H1 (cell line): ENCODE measurements around the gene COL2A1.

Experiments used
- EZH2 ChIP-seq: fragments of 200-600 bp; sonication (generic); IDR thresholded peaks from 2 replicates; pipeline ENCODE4 v1.7.1; 2012; ENCODE audit warnings: low read depth, mild to moderate bottlenecking, moderate library complexity, low read length, inconsistent platforms; ENCODE audit not compliant: severe bottlenecking
- POLR2A ChIP-seq, 2 experiments: IDR thresholded peaks; 1 replicate in 1 of 2; 2 replicates in 1 of 2; pipeline ENCODE4 v1.6.1; 2011; ENCODE audit warnings: low read depth in 2 of 2, low read length in 2 of 2, mild to moderate bottlenecking in 2 of 2; ENCODE audit errors: control extremely low read depth in 1 of 2
- RFX5 ChIP-seq: IDR thresholded peaks from 2 replicates; pipeline ENCODE4 v1.6.1; 2011; ENCODE audit warnings: low read depth, low read length, improper control_type of control experiment, borderline replicate concordance
- SRF ChIP-seq: IDR thresholded peaks from 2 replicates; pipeline ENCODE4 v1.6.1; 2011; ENCODE audit warnings: mild to moderate bottlenecking, low read depth, low read length, moderate library complexity
- TAF1 ChIP-seq: IDR thresholded peaks from 2 replicates; pipeline ENCODE4 v1.6.1; 2011; ENCODE audit warnings: mild to moderate bottlenecking, low read depth, low read length
- TF ChIP-seq, protein P1 (sequence below), 3 experiments: IDR thresholded peaks; 1 replicate in 2 of 3; 2 replicates in 1 of 3; pipeline versions ENCODE4 v1.5.1 to v1.6.1; 2011; ENCODE audit warnings: low read length in 3 of 3, mild to moderate bottlenecking in 3 of 3, inconsistent platforms in 2 of 3, low read depth in 1 of 3, moderate library complexity in 1 of 3; ENCODE audit not compliant: insufficient read depth in 1 of 3; ENCODE audit errors: control extremely low read depth in 1 of 3
- TF ChIP-seq, protein P2 (sequence below): IDR thresholded peaks from 2 replicates; pipeline ENCODE4 v1.6.1; 2012; ENCODE audit warnings: inconsistent platforms
- TF ChIP-seq, protein P3 (sequence below): IDR thresholded peaks from 2 replicates; pipeline ENCODE4 v1.6.1; 2011; ENCODE audit warnings: low read length, improper control_type of control experiment

- TF ChIP-seq RFX5 (no peak), TAF1 (no peak), POLR2A (IDR thresholded peaks at IDR 0.05; ENCODE audit: control extremely low read depth in 1 of 2, low read depth in 2 of 2, low read length in 2 of 2) (no peak), EZH2 (no peak), SRF (no peak)
- TF ChIP-seq, protein P1, sequence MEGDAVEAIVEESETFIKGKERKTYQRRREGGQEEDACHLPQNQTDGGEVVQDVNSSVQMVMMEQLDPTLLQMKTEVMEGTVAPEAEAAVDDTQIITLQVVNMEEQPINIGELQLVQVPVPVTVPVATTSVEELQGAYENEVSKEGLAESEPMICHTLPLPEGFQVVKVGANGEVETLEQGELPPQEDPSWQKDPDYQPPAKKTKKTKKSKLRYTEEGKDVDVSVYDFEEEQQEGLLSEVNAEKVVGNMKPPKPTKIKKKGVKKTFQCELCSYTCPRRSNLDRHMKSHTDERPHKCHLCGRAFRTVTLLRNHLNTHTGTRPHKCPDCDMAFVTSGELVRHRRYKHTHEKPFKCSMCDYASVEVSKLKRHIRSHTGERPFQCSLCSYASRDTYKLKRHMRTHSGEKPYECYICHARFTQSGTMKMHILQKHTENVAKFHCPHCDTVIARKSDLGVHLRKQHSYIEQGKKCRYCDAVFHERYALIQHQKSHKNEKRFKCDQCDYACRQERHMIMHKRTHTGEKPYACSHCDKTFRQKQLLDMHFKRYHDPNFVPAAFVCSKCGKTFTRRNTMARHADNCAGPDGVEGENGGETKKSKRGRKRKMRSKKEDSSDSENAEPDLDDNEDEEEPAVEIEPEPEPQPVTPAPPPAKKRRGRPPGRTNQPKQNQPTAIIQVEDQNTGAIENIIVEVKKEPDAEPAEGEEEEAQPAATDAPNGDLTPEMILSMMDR (IDR thresholded peaks at IDR 0.05; ENCODE audit: control extremely low read depth in 1 of 3, insufficient read depth in 1 of 3, low read depth in 1 of 3, low read length in 3 of 3) = no peak
- TF ChIP-seq, protein P2, sequence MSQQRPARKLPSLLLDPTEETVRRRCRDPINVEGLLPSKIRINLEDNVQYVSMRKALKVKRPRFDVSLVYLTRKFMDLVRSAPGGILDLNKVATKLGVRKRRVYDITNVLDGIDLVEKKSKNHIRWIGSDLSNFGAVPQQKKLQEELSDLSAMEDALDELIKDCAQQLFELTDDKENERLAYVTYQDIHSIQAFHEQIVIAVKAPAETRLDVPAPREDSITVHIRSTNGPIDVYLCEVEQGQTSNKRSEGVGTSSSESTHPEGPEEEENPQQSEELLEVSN = no peak
- TF ChIP-seq, protein P3, sequence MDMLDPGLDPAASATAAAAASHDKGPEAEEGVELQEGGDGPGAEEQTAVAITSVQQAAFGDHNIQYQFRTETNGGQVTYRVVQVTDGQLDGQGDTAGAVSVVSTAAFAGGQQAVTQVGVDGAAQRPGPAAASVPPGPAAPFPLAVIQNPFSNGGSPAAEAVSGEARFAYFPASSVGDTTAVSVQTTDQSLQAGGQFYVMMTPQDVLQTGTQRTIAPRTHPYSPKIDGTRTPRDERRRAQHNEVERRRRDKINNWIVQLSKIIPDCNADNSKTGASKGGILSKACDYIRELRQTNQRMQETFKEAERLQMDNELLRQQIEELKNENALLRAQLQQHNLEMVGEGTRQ = no peak
Measured at GRCh38 chr12:48043771-48044170, 39.5 kb upstream of the COL2A1 start.
